Measurements from ENCODE around the gene PCNA. TPM values are rescaled to one million over a fixed set of nuclear protein-coding genes. Genes with fewer than 3 reads are reported as not detected.

The PCNA gene
- total RNA-seq, 1 experiment from 2014 or later: 185 TPM

GRCh38 chr20:5146099-5146668 lies 26.4 kb upstream of the PCNA start:
- no peak overlapping the region for H3K4me2 ChIP-seq (ENCODE audit: low read depth, low read length, poor library complexity, severe bottlenecking)
- H4K20me1 ChIP-seq (ENCODE audit: insufficient read depth, low read depth, low read length): no peaks in the 10 kb centered on the region; the same call in 1 of the 2 replicates
- H3K79me2 ChIP-seq (ENCODE audit: low read length): peaks cover 90% of the 10 kb centered on the region
- H3K9me3 ChIP-seq (ENCODE audit: low read length): no peaks in the 10 kb centered on the region
- no peak overlapping the region for H3K9ac ChIP-seq (ENCODE audit: low read length)
- H3K4me3 ChIP-seq (ENCODE audit: low read length): no peak overlapping the region
- no peaks in the 10 kb centered on the region for H3K9me2 ChIP-seq (replicated peaks; ENCODE audit: insufficient read depth, low read length)
- no peaks in the 10 kb centered on the region for H3K36me3 ChIP-seq (ENCODE audit: insufficient read depth, low read length)
- DNase-seq: no peak
- peaks cover 20% of the 10 kb centered on the region for H3K4me1 ChIP-seq (ENCODE audit: low read length)
- H3K27ac ChIP-seq (ENCODE audit: low read length): no peak overlapping the region
- H3K27me3 ChIP-seq (ENCODE audit: low read length): no peaks in the 10 kb centered on the region
- no peak overlapping the region for H2AFZ ChIP-seq (ENCODE audit: low read length)

GRCh38 chr20:5145365-5146098 lies 25.8 kb upstream of the PCNA start:
- Histone ChIP-seq H3K9ac (ENCODE audit: low read length) (no peak overlapping the region), H2AFZ (ENCODE audit: low read length) (no peak overlapping the region), H3K36me3 (ENCODE audit: insufficient read depth, low read length) (no peaks in the 10 kb centered on the region), H3K27me3 (ENCODE audit: low read length) (no peaks in the 10 kb centered on the region), H3K4me1 (ENCODE audit: low read length) (peaks cover 24% of the 10 kb centered on the region), H3K79me2 (ENCODE audit: low read length) (peaks cover 91% of the 10 kb centered on the region), H4K20me1 (ENCODE audit: insufficient read depth, low read depth, low read length) (no peaks in the 10 kb centered on the region; the same call in 1 of the 2 replicates), H3K9me3 (ENCODE audit: low read length) (no peaks in the 10 kb centered on the region), H3K4me3 (ENCODE audit: low read length) (no peak overlapping the region), H3K27ac (ENCODE audit: low read length) (no peak overlapping the region), H3K4me2 (ENCODE audit: low read depth, low read length, poor library complexity, severe bottlenecking) (no peak overlapping the region), H3K9me2 (replicated peaks; ENCODE audit: insufficient read depth, low read length) (no peaks in the 10 kb centered on the region)
- DNase-seq: no peak

- Histone ChIP-seq H3K79me2 (ENCODE audit: low read length) (peaks cover 90% of the 10 kb centered on the region), H2AFZ (ENCODE audit: low read length) (no peak overlapping the region), H3K27ac (ENCODE audit: low read length) (no peak overlapping the region), H3K36me3 (ENCODE audit: insufficient read depth, low read length) (no peaks in the 10 kb centered on the region), H3K27me3 (ENCODE audit: low read length) (no peaks in the 10 kb centered on the region), H3K9ac (ENCODE audit: low read length) (no peak overlapping the region), H3K4me1 (ENCODE audit: low read length) (peaks cover 24% of the 10 kb centered on the region), H3K9me3 (ENCODE audit: low read length) (no peaks in the 10 kb centered on the region), H4K20me1 (ENCODE audit: insufficient read depth, low read depth, low read length) (peaks cover 3% of the 10 kb centered on the region; the same call in 1 of the 2 replicates), H3K4me2 (ENCODE audit: low read depth, low read length, poor library complexity, severe bottlenecking) (no peak overlapping the region), H3K4me3 (ENCODE audit: low read length) (no peak overlapping the region), H3K9me2 (replicated peaks; ENCODE audit: insufficient read depth, low read length) (no peaks in the 10 kb centered on the region)
- DNase-seq: no peak
Observed at GRCh38 chr20:5143851-5144250, 24.1 kb upstream of the PCNA start.

- no peak overlapping the region for H3K27ac ChIP-seq (ENCODE audit: low read length)
- H3K9ac ChIP-seq (ENCODE audit: low read length): no peak overlapping the region
- no peak overlapping the region for H3K4me2 ChIP-seq (ENCODE audit: low read depth, low read length, poor library complexity, severe bottlenecking)
- H3K27me3 ChIP-seq (ENCODE audit: low read length): no peaks in the 10 kb centered on the region
- DNase-seq: no peak
- peaks cover 18% of the 10 kb centered on the region for H3K4me1 ChIP-seq (ENCODE audit: low read length)
- H3K4me3 ChIP-seq (ENCODE audit: low read length): no peak overlapping the region
- no peak overlapping the region for H2AFZ ChIP-seq (ENCODE audit: low read length)
- peaks cover 86% of the 10 kb centered on the region for H3K79me2 ChIP-seq (ENCODE audit: low read length)
- peaks cover 3% of the 10 kb centered on the region; the same call in 1 of the 2 replicates for H4K20me1 ChIP-seq (ENCODE audit: insufficient read depth, low read depth, low read length)
- H3K36me3 ChIP-seq (ENCODE audit: insufficient read depth, low read length): no peaks in the 10 kb centered on the region
- H3K9me3 ChIP-seq (ENCODE audit: low read length): no peaks in the 10 kb centered on the region
- H3K9me2 ChIP-seq (replicated peaks; ENCODE audit: insufficient read depth, low read length): no peaks in the 10 kb centered on the region
Observed at GRCh38 chr20:5141615-5142014, 21.9 kb upstream of the PCNA start.

GRCh38 chr20:5140195-5140594 lies 20.4 kb upstream of the PCNA start:
- Histone ChIP-seq H3K36me3 (ENCODE audit: insufficient read depth, low read length) (no peaks in the 10 kb centered on the region), H4K20me1 (ENCODE audit: insufficient read depth, low read depth, low read length) (peaks cover 3% of the 10 kb centered on the region; the same call in 1 of the 2 replicates), H3K79me2 (ENCODE audit: low read length) (peaks cover 86% of the 10 kb centered on the region), H3K4me2 (ENCODE audit: low read depth, low read length, poor library complexity, severe bottlenecking) (no peak overlapping the region), H3K27me3 (ENCODE audit: low read length) (no peaks in the 10 kb centered on the region), H2AFZ (ENCODE audit: low read length) (no peak overlapping the region), H3K9ac (ENCODE audit: low read length) (no peak overlapping the region), H3K9me3 (ENCODE audit: low read length) (no peaks in the 10 kb centered on the region), H3K4me1 (ENCODE audit: low read length) (peaks cover 15% of the 10 kb centered on the region), H3K4me3 (ENCODE audit: low read length) (no peak overlapping the region), H3K27ac (ENCODE audit: low read length) (no peak overlapping the region), H3K9me2 (replicated peaks; ENCODE audit: insufficient read depth, low read length) (no peaks in the 10 kb centered on the region)
- DNase-seq: no peak

GRCh38 chr20:5136096-5136495 lies 16.3 kb upstream of the PCNA start:
- H3K9me3 ChIP-seq (ENCODE audit: low read length): no peaks in the 10 kb centered on the region
- no peak overlapping the region for H3K4me2 ChIP-seq (ENCODE audit: low read depth, low read length, poor library complexity, severe bottlenecking)
- H4K20me1 ChIP-seq (ENCODE audit: insufficient read depth, low read depth, low read length): 0 out of 2 replicates have a peak, but pooled peaks cover 3% of the 10 kb centered on the region
- H3K36me3 ChIP-seq (ENCODE audit: insufficient read depth, low read length): no peaks in the 10 kb centered on the region
- no peak for DNase-seq
- H3K9ac ChIP-seq (ENCODE audit: low read length): no peak overlapping the region
- H3K79me2 ChIP-seq (ENCODE audit: low read length): peaks cover 91% of the 10 kb centered on the region
- H3K27ac ChIP-seq (ENCODE audit: low read length): no peak overlapping the region
- no peak overlapping the region for H3K4me3 ChIP-seq (ENCODE audit: low read length)
- no peaks in the 10 kb centered on the region for H3K9me2 ChIP-seq (replicated peaks; ENCODE audit: insufficient read depth, low read length)
- H3K4me1 ChIP-seq (ENCODE audit: low read length): peaks cover 18% of the 10 kb centered on the region
- H2AFZ ChIP-seq (ENCODE audit: low read length): no peak overlapping the region
- no peaks in the 10 kb centered on the region for H3K27me3 ChIP-seq (ENCODE audit: low read length)

GRCh38 chr20:5135363-5136012 lies 15.7 kb upstream of the PCNA start:
- H3K9ac ChIP-seq (ENCODE audit: low read length): no peak overlapping the region
- H2AFZ ChIP-seq (ENCODE audit: low read length): no peak overlapping the region
- peaks cover 15% of the 10 kb centered on the region for H3K4me1 ChIP-seq (ENCODE audit: low read length)
- no peaks in the 10 kb centered on the region for H3K36me3 ChIP-seq (ENCODE audit: insufficient read depth, low read length)
- H3K4me2 ChIP-seq (ENCODE audit: low read depth, low read length, poor library complexity, severe bottlenecking): no peak overlapping the region
- H4K20me1 ChIP-seq (ENCODE audit: insufficient read depth, low read depth, low read length): 0 out of 2 replicates have a peak, but pooled peaks cover 3% of the 10 kb centered on the region
- H3K9me3 ChIP-seq (ENCODE audit: low read length): no peaks in the 10 kb centered on the region
- H3K27ac ChIP-seq (ENCODE audit: low read length): no peak overlapping the region
- no peaks in the 10 kb centered on the region for H3K27me3 ChIP-seq (ENCODE audit: low read length)
- no peak for DNase-seq
- no peak overlapping the region for H3K4me3 ChIP-seq (ENCODE audit: low read length)
- H3K79me2 ChIP-seq (ENCODE audit: low read length): peaks cover 88% of the 10 kb centered on the region
- H3K9me2 ChIP-seq (replicated peaks; ENCODE audit: insufficient read depth, low read length): no peaks in the 10 kb centered on the region

GRCh38 chr20:5133998-5134397 lies 14.2 kb upstream of the PCNA start:
- H3K27me3 ChIP-seq (ENCODE audit: low read length): no peaks in the 10 kb centered on the region
- no peaks in the 10 kb centered on the region for H3K9me2 ChIP-seq (replicated peaks; ENCODE audit: insufficient read depth, low read length)
- no peak overlapping the region for H3K27ac ChIP-seq (ENCODE audit: low read length)
- no peak overlapping the region for H3K4me2 ChIP-seq (ENCODE audit: low read depth, low read length, poor library complexity, severe bottlenecking)
- peaks cover 90% of the 10 kb centered on the region for H3K79me2 ChIP-seq (ENCODE audit: low read length)
- no peaks in the 10 kb centered on the region for H3K9me3 ChIP-seq (ENCODE audit: low read length)
- no peak overlapping the region for H3K9ac ChIP-seq (ENCODE audit: low read length)
- no peaks in the 10 kb centered on the region for H3K36me3 ChIP-seq (ENCODE audit: insufficient read depth, low read length)
- H4K20me1 ChIP-seq (ENCODE audit: insufficient read depth, low read depth, low read length): no peaks in the 10 kb centered on the region
- DNase-seq: no peak
- no peak overlapping the region for H3K4me3 ChIP-seq (ENCODE audit: low read length)
- peaks cover 16% of the 10 kb centered on the region for H3K4me1 ChIP-seq (ENCODE audit: low read length)
- H2AFZ ChIP-seq (ENCODE audit: low read length): no peak overlapping the region
